ENCODE results near the gene ATAD3A.

- TF ChIP-seq CREB1 (IDR thresholded peaks at IDR 0.05; ENCODE audit: low read depth) (no peak), TCF12 (IDR thresholded peaks at IDR 0.05; ENCODE audit: low read depth) (no peak)
Measured at GRCh38 chr1:1541956-1542765, 30.2 kb downstream of the ATAD3A start.
